Stomach (tissue), 4 donors: ENCODE measurements around the gene SERPING1.

Source experiments
- CTCF ChIP-seq, 7 experiments: fragments of 450-650 bp in 4 of 7; fragments of 200-600 bp in 3 of 7; sonication (generic) in 3 of 7; IDR thresholded peaks; one replicate each; pipeline ENCODE4 v1.5.1; 2016 to 2019; ENCODE audit warnings: antibody characterized with exemption in 7 of 7, control low read depth in 2 of 7, mild to moderate bottlenecking in 1 of 7
- EP300 ChIP-seq: sonication (generic); formaldehyde crosslinking; IDR thresholded peaks from one replicate; pipeline ENCODE4 v1.6.1; 2017; ENCODE audit warnings: antibody characterized with exemption

GRCh38 chr11:57646194-57646798 is 48.8 kb downstream of the SERPING1 start:
- no peak for TF ChIP-seq CTCF (IDR thresholded peaks at IDR 0.05)
- TF ChIP-seq EP300, result no peak
